ENCODE results near the gene AHDC1.

Gene AHDC1

GRCh38 chr1:27634985-27635367 is 31.0 kb upstream of the AHDC1 start, which contains the start of gene FGR:
Gene FGR, minus strand, starts transcription at chr1:27635185. Its CDS starts 11,269 bp downstream, at chr1:27623916.
- no peaks in the 10 kb centered on the region for H3K27me3 ChIP-seq (ENCODE audit: control insufficient read depth, low read length)
- H3K36me3 ChIP-seq (ENCODE audit: control insufficient read depth, low read length): no peaks in the 10 kb centered on the region
- no peaks in the 10 kb centered on the region for H3K9me2 ChIP-seq (replicated peaks; ENCODE audit: control insufficient read depth, low read length)
- peak within 1 kb of the TSS; percentile 83 for H3K27ac ChIP-seq (ENCODE audit: low read depth, low read length)
- H3F3A ChIP-seq (ENCODE audit: control insufficient read depth, insufficient read depth): peaks cover 41% of the 10 kb centered on the region
- peaks cover 72% of the 10 kb centered on the region for H3K4me1 ChIP-seq (ENCODE audit: control insufficient read depth, low read length)
- no peaks in the 10 kb centered on the region for H4K20me1 ChIP-seq (ENCODE audit: control insufficient read depth, insufficient read depth, low read depth, low read length)
- TF ChIP-seq EZH2phosphoT487 (IDR thresholded peaks at IDR 0.05; ENCODE audit: borderline replicate concordance, low read length): no peak
- TF ChIP-seq, protein P1, sequence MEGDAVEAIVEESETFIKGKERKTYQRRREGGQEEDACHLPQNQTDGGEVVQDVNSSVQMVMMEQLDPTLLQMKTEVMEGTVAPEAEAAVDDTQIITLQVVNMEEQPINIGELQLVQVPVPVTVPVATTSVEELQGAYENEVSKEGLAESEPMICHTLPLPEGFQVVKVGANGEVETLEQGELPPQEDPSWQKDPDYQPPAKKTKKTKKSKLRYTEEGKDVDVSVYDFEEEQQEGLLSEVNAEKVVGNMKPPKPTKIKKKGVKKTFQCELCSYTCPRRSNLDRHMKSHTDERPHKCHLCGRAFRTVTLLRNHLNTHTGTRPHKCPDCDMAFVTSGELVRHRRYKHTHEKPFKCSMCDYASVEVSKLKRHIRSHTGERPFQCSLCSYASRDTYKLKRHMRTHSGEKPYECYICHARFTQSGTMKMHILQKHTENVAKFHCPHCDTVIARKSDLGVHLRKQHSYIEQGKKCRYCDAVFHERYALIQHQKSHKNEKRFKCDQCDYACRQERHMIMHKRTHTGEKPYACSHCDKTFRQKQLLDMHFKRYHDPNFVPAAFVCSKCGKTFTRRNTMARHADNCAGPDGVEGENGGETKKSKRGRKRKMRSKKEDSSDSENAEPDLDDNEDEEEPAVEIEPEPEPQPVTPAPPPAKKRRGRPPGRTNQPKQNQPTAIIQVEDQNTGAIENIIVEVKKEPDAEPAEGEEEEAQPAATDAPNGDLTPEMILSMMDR (IDR thresholded peaks at IDR 0.05; ENCODE audit: low read depth, low read length, poor library complexity, severe bottlenecking): no peak
- peak within 1 kb of the TSS; percentile 58 for H3K4me3 ChIP-seq (ENCODE audit: low read length)
- no peaks in the 10 kb centered on the region for H3K79me2 ChIP-seq (ENCODE audit: control insufficient read depth, low read length)
- peaks cover 3% of the 10 kb centered on the region; the same call in 1 of the 2 replicates for H3K9me3 ChIP-seq (ENCODE audit: control insufficient read depth, insufficient read depth, low read length)
- peak within 1 kb of the TSS; percentile 60 for H3K4me2 ChIP-seq (ENCODE audit: low read length)

- peaks cover 77% of the 10 kb centered on the region for H3K4me1 ChIP-seq (ENCODE audit: control insufficient read depth, low read length)
- H3K36me3 ChIP-seq (ENCODE audit: control insufficient read depth, low read length): no peaks in the 10 kb centered on the region
- no peaks in the 10 kb centered on the region for H4K20me1 ChIP-seq (ENCODE audit: control insufficient read depth, insufficient read depth, low read depth, low read length)
- peaks cover 46% of the 10 kb centered on the region for H3F3A ChIP-seq (ENCODE audit: control insufficient read depth, insufficient read depth)
- no peak for TF ChIP-seq EZH2phosphoT487 (IDR thresholded peaks at IDR 0.05; ENCODE audit: borderline replicate concordance, low read length)
- TF ChIP-seq, protein P1 (IDR thresholded peaks at IDR 0.05; ENCODE audit: low read depth, low read length, poor library complexity, severe bottlenecking): no peak
- no peaks in the 10 kb centered on the region for H3K9me2 ChIP-seq (replicated peaks; ENCODE audit: control insufficient read depth, low read length)
- no peaks in the 10 kb centered on the region for H3K27me3 ChIP-seq (ENCODE audit: control insufficient read depth, low read length)
- H3K27ac ChIP-seq (ENCODE audit: low read depth, low read length): peak overlapping the region; percentile 69; the same call in 1 of the 2 replicates
- peak overlapping the region; percentile 58 for H3K4me3 ChIP-seq (ENCODE audit: low read length)
- H3K79me2 ChIP-seq (ENCODE audit: control insufficient read depth, low read length): no peaks in the 10 kb centered on the region
- H3K4me2 ChIP-seq (ENCODE audit: low read length): peak overlapping the region; percentile 60
- H3K9me3 ChIP-seq (ENCODE audit: control insufficient read depth, insufficient read depth, low read length): peaks cover 3% of the 10 kb centered on the region; the same call in 1 of the 2 replicates
Observed at GRCh38 chr1:27634177-27634984, 30.4 kb upstream of the AHDC1 start.

DNA sequence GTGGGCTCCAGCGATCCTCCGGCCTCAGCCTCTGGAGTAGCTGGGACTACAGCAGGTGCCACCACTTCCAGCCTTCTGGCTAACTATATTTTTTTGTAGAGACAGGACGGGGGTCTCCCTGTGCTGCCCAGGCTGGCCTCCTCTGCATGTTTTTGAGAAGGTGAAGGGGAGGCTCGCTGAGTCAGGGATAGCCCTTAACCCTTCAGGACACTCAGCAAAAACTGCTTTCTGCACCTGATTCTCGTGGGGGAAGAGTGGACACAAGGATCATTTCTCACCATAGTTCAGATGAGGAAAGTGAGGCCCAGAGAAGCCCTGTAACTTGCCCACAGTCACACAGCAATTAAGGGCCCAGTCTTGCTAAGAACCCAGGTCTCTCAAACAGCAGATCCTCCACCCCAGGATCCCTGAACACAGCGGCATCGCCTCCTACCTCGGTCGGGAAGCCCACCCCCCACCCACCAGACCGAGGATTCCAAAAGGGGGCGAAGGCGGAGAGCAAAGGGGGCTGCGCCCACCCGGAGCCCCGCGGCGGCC is 29.8 kb upstream of the AHDC1 start:
- Histone ChIP-seq H3K36me3 (ENCODE audit: control insufficient read depth, low read length) (no peaks in the 10 kb centered on the region), H3K27ac (ENCODE audit: low read depth, low read length) (peak overlapping the region; percentile 69), H3K4me1 (ENCODE audit: control insufficient read depth, low read length) (peaks cover 83% of the 10 kb centered on the region), H3F3A (ENCODE audit: control insufficient read depth, insufficient read depth) (peaks cover 51% of the 10 kb centered on the region), H4K20me1 (ENCODE audit: control insufficient read depth, insufficient read depth, low read depth, low read length) (no peaks in the 10 kb centered on the region), H3K4me3 (ENCODE audit: low read length) (peak overlapping the region; percentile 58), H3K27me3 (ENCODE audit: control insufficient read depth, low read length) (no peaks in the 10 kb centered on the region), H3K4me2 (ENCODE audit: low read length) (peak overlapping the region; percentile 60), H3K9me3 (ENCODE audit: control insufficient read depth, insufficient read depth, low read length) (peaks cover 3% of the 10 kb centered on the region; the same call in 1 of the 2 replicates), H3K79me2 (ENCODE audit: control insufficient read depth, low read length) (no peaks in the 10 kb centered on the region), H3K9me2 (replicated peaks; ENCODE audit: control insufficient read depth, low read length) (no peaks in the 10 kb centered on the region)
- TF ChIP-seq EZH2phosphoT487 (IDR thresholded peaks at IDR 0.05; ENCODE audit: borderline replicate concordance, low read length): no peak
- TF ChIP-seq, protein P1 (IDR thresholded peaks at IDR 0.05; ENCODE audit: low read depth, low read length, poor library complexity, severe bottlenecking): no peak
